ENCODE measurements around the gene JSRP1.

JSRP1 gene

GRCh38 chr19:2261438-2262172 lies 5.4 kb upstream of the JSRP1 start:
- peak; percentile 36 for DNase-seq

DNA sequence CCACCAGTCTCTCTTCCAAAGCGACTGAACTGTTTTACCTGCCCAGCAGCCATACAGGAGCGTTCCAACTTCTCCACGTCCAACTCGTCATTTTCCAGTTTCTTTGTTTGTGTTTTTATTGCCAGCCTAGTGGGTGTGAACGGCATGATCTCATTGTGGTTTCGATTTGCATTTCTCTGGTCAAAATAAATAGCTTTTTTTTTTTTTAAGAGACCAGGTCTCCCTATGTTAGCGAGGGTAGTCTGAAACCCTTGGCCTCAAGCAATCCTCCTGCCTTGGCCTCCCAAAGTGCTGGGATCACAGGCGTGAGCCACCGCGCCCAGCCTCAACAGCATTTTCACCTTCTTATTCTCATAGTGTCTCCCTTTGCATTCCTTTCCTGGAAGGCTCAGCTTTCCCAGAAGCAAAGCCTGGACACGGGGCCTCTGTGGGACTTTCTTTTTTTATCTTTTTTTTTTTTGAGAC lies 4.2 kb upstream of the JSRP1 start:
- DNase-seq = no peak

DNA sequence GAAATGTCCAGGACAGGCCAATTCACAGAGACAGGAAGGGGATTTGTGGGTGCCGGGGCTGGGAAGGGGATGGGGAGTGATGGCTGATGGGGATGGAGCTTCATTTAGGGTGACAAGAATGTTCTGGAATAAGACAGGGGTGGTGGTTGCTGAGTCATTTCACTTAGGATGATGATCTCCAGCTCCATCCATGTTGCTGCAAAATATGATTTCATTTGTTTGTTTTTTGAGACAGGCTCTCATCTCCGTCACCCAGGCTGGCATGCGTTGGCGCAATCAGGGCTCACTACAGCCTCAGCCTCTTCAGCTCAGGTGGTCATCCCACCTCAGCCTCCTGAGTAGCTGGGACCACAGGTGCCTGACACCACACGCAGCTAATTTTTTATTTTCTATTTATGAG lies 3.1 kb upstream of the JSRP1 start:
- no peak for DNase-seq

- no peak for DNase-seq
These were observed 938 bp downstream of the JSRP1 start for GRCh38 chr19:2255112-2255845.

DNA sequence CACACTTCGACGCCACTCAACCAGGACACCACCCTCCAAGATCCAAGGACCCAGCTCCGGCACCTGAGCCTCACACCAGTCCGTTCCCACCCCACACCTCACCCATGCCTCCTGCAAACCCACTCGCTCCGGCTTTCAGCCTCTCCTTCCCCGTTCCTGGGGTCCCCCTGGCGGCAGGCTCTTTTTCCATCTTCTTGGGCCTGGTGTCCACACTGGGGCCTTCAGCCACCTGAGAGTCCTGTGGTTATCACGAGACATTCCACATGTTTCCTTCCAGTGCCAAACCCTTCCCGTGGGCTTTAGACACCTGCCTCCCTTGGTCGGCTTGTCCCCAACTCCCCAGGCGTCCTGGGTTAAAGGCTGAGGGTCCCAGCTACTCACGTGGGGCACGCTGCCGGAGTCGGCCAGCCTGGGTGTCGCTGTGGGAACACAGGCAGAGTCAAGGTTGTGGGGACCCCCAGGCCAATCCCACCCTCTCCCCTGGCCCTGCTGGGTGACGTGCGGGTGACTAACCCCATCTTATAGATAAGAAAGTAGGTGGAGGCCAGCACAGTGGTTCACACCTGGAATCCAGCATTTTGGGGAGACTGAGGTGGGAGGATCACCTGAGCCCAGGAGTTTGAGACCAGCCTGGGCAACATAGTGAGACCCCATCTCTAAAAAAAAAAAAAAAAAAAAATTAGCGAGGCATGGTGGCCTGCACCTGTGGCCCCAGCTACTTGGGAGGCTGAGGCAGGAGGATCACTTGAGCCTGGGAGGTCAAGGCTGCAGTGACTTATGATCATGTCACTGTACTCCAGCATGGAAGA lies 1.9 kb downstream of the JSRP1 start:
- no peak for DNase-seq

DNA sequence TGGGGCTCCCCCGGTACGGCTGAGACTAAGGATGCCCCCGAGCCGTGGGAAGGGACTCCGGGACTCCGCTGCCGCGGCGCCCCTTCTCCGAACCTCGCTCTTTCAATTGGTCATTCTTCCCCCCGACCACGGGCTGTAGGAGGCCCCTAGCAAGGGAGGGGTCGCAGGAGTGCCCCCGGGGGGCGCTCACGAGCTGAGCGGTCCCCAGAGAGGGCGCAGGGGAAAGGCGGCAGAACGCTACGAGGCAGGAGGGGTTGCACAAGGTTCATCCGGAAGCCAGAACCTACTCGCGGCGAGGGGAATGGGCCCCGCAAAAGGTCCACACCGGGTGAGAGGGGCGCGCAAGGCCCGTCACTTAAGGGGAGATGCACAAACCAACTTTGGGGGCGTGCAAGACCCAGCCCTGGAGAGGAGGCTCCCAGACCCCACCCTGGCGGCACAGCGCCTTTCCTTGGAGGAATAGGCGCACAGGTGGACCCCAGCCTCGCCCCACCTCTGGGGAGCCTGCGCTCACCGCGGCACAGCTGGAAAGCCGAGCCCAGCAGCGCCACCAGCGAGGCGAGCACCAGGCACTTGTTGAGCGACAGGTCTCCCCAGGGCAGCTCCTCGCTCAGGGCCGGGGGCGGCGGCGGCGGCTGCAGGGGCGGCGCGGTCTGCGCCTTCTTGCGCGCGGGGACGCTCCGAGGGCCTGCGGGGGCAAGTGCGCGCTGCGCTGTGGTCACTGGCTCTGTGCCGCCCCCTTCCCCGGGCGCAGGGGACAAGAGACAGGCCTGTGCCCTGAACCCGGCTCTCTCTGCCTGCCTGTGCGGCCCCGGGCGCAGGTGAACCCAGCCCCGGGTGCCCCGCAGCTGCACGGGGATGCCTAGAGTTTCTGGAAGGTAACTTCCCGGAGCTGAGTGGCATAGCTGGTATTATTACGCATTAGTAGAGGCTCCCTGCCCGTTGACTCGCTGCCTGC lies 2.8 kb downstream of the JSRP1 start:
- DNase-seq = peak; percentile 36

DNA sequence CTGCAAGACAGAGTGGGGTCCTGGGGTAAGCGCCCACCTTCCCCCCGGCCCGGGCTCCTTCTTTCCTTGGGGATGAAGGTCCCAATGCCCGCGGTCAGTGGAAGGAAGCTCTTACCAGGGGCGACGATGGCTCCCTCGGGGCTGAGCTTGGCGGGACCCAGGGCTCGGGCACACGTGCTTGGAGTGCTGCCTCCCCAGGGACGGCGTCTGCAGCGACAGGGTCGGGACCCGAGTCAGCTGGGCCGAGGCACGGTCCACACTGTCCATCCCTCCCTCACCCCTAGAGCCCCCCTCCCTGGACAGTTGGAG lies 3.5 kb downstream of the JSRP1 start:
- no peak for DNase-seq

DNA sequence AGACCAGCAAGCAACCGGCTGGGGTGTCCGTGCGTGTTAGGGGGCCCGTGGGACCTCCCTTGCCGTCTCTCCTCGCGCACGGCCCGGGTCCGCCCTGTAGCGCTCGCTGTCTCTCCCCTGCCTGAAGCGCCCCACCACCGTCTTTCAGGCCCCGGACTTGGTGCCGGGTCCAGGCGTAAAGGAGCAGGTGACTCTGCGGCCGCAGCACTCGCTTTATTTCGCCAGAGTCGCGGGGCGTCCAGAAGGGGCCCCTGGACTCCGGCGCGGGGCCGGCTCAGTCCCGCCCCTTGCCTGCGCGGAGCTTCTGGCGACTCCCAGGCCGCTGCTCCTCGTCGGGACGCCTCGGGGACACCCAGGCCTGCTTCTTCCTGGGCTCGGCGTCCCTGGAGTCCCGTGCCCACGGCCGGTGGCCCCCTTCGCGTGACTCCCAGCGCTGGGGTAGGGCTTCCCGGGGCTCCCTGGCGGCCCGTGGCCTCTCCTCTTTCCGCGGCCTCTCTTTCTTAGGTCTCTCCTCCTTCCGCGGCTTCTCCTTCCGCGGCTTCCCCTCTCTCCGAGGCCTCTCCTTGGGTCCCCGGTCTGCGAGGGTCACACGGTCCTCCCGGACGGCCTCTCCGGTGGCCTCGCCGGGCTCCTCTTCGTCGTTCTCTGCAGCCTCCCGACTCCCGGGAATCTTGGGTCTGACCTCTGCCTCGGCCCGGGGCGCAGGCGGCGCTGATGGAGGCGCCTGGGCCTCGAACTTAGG lies 4.0 kb downstream of the JSRP1 start:
- no peak for DNase-seq

- no peak for DNase-seq
These were observed 4.8 kb downstream of the JSRP1 start for GRCh38 chr19:2251106-2252054.

GRCh38 chr19:2250766-2251105 lies 5.5 kb downstream of the JSRP1 start:
- DNase-seq = no peak

DNA sequence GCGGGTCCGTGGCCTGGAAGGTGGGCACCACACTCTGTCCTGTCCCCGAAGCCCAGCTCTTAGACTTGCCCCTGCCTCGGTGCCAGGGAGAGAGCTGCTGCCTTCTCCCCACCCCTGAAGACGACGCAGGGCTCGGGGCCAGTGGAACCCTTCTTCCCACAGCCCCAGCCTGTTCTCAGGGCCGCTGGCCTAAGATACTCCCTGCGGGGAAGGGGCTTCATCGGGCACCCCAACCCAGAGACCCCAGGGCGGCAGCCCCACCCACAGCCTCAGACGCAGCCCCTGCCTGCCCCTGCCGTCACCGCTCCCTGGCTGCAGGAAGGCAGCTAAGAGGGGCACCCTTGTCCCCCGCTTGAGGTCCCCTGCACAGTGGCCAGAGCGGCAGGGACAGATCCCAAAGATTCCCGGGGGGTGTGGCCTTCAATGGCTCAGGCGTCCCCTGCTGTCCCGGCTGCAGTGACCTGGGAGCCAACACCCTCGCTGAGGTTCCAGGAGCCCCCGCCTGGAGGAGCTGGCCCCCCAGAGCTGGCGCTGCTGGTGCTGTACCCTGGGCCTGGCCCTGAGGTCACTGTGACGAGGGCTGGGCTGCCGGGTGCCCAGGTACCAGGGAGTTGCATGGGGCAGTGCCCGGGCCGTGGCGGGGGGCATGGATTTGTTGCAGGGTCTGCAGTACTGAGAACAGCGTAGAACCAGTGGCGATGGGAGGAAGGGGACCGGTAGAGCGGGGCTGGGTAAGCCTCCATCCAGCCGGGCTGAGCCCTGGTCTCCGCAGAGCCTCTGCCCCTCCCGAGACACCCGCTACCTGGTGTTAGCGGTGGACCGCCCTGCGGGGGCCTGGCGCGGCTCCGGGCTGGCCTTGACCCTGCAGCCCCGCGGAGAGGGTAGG lies 6.1 kb downstream of the JSRP1 start:
- DNase-seq = no peak

DNA sequence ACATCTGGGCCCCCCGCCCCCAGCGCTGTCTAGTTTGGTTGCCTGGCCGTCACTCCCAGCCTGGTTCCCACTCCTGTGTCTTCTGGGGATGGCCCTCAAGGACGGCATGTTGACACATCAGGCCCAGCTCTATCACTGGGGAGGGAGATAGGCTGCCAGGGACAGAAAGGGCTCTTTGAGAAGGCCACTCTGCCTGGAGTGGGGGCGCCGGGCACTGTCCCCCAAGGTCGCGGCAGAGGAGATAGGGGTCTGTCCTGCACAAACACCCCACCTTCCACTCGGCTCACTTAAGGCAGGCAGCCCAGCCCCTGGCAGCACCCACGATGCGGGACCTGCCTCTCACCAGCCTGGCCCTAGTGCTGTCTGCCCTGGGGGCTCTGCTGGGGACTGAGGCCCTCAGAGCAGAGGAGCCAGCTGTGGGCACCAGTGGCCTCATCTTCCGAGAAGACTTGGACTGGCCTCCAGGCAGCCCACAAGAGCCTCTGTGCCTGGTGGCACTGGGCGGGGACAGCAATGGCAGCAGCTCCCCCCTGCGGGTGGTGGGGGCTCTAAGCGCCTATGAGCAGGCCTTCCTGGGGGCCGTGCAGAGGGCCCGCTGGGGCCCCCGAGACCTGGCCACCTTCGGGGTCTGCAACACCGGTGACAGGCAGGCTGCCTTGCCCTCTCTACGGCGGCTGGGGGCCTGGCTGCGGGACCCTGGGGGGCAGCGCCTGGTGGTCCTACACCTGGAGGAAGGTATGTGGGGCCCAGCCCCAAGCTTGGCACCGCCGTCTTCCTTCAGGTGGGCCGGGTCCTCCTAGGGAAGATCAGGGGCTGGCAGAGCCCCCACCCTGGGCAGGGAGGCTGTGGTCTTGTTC lies 7.0 kb downstream of the JSRP1 start, which contains the start of gene AMH:
AMH (plus strand) TSS at position 314 of the 857 bp plus-strand sequence; CDS start at position 324, 10 bp downstream.
- no peak for DNase-seq

GRCh38 chr19:2248136-2249009 lies 7.8 kb downstream of the JSRP1 start:
- DNase-seq = no peak

GRCh38 chr19:2247433-2248101 lies 8.7 kb downstream of the JSRP1 start:
- no peak for DNase-seq

DNA sequence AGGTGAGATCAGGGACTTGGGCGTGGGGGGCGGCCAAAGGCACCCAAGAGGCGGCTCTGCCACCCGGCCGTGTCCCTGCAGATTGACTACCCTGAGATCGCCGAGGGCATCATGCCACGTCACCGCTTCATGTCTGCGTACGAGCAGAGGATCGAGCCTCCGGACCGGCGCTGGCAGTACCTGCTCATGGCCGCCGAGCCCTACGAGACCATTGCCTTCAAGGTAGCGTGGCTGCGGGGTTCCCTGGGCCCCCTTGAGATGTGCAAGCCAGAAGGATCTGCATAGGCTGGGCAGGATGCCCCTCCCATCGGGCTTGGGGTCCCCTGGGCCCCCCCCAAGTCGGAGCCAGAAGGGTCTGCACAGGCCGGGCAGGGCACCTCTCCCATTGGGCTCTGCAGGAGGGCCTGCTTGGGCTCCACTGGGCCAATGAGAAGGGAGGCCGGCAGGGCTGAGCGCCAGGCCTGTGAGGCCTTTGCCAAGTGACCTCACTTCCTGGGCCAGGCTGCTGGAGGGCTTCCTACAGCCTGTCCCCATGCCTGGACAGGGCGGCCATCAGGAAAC lies 9.3 kb downstream of the JSRP1 start:
- no peak for DNase-seq

DNA sequence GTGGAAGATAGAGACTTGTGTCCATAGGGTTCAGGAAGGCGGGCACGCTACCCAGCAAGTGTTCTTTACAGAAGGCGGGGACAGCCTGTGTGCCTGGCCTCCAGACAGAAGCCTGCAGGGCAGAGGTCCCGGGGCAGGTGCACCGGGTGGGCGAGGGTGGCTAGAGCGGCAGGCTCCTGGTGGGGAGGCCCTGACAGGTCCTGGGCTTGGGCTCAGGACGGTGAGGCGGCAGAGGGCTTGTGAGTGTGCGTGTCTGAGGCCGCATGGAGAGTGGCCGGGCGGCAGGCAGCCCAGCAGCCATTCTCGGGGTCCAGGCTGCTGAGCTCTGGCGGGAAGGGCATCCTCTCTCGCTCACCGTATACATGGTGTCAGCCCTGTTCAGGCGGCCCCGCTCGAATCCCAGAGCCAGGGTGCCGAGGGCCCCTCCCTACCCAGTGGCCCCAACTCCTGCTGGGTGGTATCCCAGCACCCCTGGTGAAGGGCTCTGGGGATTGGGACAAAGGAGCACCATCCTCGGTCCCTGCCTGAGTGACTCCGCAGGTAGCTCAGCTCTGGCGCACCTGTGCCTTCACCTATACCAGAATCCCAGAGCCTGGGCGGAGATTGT lies 10.1 kb downstream of the JSRP1 start:
- no peak for DNase-seq

All from activated CD4-positive, alpha-beta T cell treated with anti-CD3 and anti-CD28 coated beads for 1 hour (primary cell).